Activated CD4-positive, alpha-beta T cell treated with anti-CD3 and anti-CD28 coated beads, Interleukin-2, amount 50 U/mL, for 4 hours (primary cell): ENCODE results near the gene GBX2.
"Not testable (repeated sequence)": the region's sequence is repeated elsewhere in the genome, so short reads cannot be mapped to it uniquely, and the experiment has no call there.

Experiments
- DNase-seq, 2 experiments: peaks; one replicate each; pipeline ENCODE4 v3.0.0-alpha.2; 2020

GBX2 gene

DNA sequence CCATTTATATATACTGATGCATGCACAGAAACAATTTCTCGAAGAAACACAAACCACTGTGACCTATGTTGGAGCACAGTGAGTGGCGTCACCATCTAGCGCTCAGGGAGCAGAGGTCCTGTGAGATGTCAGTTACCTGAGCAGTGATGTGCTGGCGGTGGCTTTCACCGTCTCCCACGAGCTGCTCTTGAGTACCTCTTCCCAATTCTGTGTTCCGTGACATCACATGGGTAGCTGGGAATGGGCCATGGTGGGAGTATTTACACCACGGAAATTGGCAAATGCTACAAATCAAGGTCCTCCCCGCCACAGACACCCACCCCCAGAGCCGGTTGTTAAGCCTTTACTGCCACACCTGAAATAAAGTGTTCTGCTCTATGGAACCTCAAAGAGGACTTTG is 24.4 kb downstream of the GBX2 start:
- no peak for DNase-seq

- DNase-seq = not testable (repeated sequence)
Measured at GRCh38 chr2:236141616-236142015, 26.6 kb downstream of the GBX2 start.

DNA sequence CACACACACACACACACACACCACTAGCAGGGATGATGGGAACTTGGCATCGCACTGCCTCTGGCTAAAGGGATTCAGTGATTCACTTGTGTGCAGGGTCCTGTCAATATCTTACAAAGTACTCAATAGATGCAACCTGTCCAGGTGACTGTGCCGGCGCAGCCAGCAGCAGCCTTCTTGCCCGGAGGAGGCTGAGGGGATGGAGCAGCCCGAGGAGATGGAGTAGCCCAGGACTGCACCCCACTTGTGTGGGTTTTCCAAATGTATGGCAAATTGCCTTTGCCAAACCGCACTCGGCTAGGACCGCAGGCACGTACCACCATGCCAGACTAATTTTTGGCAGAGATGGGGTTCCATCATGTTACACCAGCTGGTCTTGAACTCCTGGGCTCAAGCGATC is 31.1 kb downstream of the GBX2 start:
- DNase-seq = no peak

DNA sequence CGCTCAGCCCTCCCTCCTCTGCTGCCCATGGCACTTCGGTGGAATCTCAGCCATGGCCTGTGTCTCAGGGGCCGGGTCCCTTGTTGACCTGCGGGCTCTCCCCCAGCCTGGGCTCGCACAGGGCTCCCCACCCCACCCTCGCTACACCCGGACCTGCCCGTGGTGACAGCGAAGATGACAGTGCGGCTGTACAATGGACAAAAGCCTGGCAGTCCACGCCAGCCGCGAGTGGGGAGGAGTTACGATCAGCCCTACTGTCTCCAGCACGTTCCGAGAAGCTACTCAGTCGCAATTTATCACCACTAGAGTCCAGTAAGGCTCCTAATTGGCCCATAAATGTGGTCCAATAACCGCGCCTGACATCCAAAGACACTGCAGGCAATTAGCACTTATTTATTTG is 31.6 kb downstream of the GBX2 start:
- DNase-seq = no peak

DNA sequence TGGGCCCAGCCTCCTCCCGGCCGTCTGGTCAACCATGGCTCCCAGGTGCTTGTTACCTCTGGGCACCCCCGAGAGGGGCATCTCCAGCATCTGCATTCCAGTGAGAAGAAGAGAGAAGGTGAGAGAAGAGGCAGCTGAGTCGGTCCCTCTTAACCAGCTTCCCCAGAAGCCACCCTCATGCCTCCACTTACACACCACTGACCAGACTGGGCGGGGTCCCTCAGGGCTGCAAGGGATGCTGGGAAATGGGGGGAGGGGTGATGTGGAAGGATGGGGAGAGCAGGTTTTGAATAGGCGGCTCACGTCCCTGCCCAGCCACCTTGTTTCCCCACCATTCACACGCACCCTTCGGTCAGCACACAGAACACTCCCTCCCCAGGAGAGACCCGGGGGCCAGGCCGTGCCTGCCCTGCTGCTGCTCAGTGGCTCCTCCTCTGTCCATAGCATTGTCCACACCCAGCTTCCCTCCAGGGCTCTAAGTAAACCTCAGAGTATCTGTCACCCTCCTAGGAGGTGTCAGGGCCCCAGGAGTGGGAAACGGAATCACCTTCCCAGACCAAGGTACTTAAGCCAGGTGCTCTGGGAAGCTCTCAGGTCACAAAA is 34.7 kb downstream of the GBX2 start:
- no peak for DNase-seq

GRCh38 chr2:236131073-236131692 is 37.0 kb downstream of the GBX2 start:
- no peak for DNase-seq

- DNase-seq = no peak
Measured at GRCh38 chr2:236130349-236130998, 37.7 kb downstream of the GBX2 start.

DNA sequence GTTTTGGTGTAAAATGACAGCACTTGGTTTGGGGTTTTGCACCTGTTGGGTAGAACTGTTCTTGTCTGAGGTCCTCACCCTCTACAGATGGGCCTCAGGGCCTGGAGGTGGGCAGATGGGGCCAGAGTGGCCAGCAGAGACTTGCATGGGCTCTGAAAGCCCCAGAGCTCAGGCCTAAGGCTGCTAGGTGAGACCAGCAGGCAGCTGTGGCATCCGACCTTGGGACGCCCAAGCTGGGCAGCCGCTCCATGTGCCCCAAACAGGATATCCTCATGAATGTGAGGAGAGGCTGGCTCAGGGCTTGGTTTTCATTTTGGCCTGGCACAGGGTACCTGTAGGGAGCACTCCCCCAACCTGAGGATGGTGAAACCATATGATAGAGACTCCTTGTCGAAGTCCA is 38.3 kb downstream of the GBX2 start:
- DNase-seq = no peak

DNA sequence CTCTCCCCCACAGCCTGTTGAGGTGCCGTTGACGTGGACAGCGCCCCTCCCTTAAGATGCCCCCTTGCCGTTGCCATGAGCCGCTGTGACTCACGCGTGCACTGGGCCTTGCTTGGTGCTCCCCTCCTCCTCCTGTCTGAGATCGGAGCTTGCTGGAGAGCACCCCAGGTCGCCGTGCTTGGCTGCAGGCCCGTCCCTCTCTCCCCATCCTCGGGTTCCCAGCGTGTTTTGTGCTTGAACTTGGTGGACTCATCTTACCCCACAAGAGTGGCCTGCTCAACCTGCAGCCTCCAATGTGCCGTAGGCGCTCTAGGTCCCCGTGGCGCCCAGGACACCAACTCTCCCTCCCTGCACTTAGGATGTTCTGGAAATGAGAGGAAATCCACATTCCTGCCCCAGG is 39.9 kb downstream of the GBX2 start:
- DNase-seq = no peak

DNA sequence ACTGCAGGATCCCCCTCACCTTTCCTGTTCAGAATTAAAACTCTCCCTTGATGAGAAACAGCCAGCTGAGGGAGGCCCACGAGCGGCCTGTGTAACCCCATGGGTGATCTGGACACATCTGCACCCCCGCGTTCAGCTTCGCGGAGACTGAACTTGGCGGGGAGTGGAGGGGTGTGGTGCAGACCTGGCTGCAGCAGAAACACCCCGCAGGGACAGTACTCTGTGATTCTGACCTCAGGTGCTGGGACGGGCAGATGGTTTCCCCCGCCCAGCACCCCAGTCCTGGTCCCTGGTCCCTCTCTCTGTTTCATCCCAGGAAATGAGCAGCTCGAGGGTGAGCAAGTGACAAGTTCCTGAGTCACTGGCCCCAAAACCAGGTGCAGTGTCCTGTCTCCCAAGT is 41.2 kb downstream of the GBX2 start:
- DNase-seq = no peak

DNA sequence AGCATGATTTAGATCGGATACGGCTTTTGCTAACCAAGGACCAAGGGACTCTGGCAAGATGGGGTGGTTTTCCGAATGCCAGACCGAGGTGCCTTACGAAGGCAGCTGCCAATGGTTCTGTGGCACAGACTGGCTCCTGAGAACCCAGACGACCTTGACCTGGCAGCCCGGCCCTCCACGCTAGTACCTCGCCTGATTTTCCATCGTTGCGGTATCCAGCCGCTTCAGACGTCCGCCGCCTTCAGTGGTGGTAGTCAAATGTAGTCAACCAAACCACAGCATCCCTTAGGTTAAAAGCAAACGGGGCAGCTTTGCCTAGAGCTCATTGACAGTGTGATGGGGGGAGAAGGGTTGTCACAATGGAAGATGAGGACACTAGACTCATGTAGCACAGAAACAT is 42.6 kb downstream of the GBX2 start:
- DNase-seq = no peak

GRCh38 chr2:236124182-236124893 is 43.8 kb downstream of the GBX2 start:
- no peak for DNase-seq

- no peak for DNase-seq
Measured at GRCh38 chr2:236123716-236124115, 44.5 kb downstream of the GBX2 start.

DNA sequence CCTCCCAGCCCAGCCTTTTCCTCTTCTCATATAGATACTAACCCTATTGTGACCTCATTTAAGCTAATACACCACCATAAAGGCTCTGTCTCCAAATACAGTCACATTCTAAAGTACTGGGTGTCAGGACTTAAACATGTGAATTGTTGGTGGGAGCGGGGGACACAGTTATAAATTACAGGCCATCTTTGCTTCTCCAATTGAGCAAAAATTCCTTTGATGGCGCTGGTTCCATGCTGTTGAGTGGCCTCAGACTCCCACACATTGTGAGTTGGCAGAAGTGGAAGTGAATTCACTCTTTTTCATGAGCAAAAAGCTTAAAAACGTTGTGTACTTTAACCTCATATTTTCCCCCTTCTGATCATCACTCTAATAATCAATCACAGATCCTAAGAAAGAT is 46.0 kb downstream of the GBX2 start:
- no peak for DNase-seq

DNA sequence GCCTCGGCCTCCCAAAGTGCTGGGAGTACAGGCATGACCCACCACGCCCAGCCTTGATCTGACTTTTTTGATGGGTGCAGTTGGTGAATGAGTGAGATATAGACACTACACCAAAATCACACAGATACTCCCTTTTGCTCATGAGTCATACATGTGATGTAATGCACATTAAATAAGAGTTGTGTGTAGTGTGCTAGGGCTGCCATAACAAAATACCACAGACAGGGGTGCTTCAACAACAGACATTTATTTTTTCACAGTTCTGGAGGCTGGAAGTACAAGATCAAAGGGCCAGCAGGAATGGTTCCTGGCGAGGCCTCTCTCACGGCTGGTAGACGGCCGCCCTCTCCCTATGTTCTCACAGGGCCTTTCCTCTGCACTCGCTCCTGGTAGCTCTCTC is 46.6 kb downstream of the GBX2 start:
- no peak for DNase-seq

GRCh38 chr2:236120829-236121228 is 47.4 kb downstream of the GBX2 start:
- no peak for DNase-seq

- no peak for DNase-seq
Measured at GRCh38 chr2:236120141-236120601, 48.0 kb downstream of the GBX2 start.

DNA sequence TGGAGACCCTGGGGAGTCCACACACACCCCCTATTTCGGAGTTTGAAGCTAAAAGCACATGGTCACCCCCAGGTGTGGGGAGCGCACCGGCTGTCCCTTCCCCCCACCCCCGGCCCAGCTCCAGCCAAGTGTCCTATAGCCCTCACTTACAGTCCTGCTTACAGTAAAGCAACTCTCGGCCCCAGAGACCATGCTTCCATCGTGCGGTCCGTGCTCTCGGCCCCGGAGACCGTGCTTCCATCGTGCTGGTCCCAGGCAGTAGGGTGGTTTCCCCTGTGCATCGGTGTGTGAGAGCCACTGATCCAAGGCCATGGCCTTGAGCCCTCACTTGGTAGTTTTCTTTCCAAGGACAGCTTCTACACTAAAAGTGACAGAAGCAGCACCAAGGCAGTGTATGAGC is 48.7 kb downstream of the GBX2 start:
- DNase-seq = no peak

DNA sequence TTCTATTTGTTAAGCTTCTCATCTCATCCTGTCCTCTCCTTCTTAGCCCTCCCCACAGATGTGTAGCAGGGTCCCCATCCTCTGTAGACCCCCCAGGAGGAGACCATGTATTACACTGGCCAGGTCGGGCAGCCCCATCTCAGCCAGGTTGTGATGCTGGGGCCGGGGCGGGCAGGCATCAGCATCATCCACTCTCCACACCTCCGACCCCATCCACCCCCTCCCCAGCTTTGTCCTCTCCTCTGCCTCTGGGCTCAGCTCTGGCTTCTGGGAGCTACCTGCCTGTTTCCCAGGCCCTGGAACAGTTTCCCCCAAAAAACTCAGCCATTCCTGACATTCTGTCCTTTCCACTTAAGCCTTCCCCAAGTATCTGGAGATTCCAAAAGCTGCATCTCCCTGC is 49.2 kb downstream of the GBX2 start:
- DNase-seq = no peak

DNA sequence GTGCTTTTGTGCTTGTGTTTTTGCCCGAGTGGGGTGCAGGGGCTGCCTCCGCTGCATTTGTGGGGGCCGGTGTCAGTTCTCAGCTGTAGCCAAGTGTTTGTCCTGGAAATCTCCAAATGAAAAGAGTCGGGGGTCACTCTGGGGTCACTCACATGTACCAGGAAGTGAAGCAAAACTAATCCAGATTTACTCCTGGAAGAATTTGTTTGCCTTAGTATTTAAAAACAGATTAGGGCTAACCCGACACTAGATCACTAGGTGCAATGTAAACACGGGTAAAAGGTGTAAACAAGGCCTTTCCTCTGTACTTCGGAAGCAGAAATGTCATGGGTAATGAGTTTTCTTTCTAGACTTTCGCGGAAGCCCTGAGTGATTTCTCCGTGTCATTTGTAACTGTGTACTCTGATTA is 50.3 kb downstream of the GBX2 start:
- DNase-seq = no peak

- DNase-seq = no peak
Measured at GRCh38 chr2:236117401-236117800, 50.8 kb downstream of the GBX2 start.
